A549 treated with CORT108297 at 1 μM for 4 hours (cell line): ENCODE measurements around the gene NACA. TPM values are rescaled to one million over a fixed set of nuclear protein-coding genes. Genes with fewer than 3 reads are reported as not detected.

Source experiments
- total RNA-seq: library from RNA; stranded (reverse); fragments of 200-300 nt; extraction: Qiagen RNA extraction; gene quantifications from 5 replicates; pipeline ENCODE4 v1.2.3, GENCODE V29; 2022

NACA gene
- total RNA-seq = 1,440 to 1,979 TPM (median 1,496 TPM) in 5 replicates

DNA sequence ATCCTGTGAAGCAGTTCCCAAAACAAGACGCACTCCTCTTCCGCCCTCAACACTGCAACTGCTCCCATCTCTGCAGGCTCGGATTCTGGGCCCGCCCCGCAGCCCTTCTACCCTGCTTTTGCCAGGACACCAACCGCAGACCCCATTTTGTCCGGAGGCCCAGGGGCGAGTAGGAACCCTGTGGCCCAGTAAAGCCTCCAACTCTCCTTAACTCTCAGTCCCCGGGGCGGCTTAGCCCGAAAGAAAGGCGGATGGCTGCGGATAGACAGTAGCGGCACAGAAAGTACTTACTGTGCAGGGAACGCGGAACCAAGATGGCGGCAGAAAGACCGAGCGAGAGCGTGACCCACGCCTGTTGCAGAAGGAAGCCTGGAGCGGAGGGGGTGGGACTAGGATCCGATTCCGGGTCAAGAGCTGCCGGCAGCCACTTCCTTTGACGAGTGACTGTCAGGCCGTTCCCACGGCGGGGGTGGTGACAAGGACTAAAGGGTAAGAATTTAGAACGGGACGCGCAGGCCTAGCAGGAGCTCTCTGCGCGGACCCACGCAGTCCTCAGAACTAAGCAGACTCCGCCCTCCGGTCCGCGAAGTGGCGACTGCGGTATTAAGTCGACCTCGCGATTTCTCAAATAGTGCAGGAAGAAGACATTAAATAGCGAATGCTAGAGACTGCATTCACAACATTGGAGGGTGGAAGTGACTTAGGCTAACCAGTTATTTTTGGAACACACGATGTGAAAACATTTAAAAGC, at the start of gene NACA:
TSS of gene NACA (minus strand) at position 328 of the 751 bp plus-strand sequence. CDS start 778 bp downstream, outside the sequence.

DNA sequence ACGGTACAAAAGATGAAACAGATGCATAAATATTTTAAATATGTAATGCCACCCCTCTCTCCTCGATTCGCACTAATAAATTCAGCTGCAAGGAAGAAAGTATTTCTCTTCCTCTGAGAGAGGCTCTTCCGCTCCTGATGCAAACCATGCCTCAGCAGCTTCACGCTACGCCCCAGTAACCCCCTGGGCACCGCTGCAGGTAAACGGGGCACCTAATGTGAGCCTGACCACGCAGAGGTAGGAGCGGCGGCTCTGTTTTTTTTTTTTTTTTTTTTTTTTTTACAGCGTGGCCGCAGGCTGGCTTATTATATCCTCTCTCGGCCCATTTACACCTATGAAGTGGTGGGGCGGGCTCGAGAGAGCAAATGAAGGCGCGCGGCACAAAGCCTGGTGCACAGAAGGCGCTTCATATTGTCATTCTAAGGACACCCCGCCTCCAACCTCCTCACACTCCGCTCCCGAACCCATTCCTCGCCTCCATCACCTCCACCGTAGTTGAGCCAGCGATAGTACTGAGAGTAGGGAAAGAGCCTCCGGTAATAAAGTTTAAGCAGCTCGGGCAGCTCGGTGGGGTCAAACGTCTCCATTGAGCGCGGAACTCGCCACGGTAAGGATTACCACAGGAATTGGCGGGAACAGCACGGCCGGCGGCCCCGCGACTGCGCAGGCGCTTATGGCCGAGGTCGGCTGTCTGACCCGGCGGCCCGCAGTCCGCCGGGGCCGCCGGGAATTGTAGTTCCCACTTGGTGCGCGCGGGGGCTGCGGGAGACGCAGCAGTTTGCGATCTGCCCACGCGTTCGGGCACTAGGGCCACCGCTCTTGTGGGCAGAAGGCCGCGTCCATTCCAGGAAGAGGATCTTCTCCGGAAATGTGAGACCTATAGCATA, 26.9 kb upstream of the NACA start, which contains the start of gene PRIM1:
TSS of gene PRIM1 (minus strand) at position 612 of the 887 bp plus-strand sequence. CDS start at position 587, 25 bp downstream.

DNA sequence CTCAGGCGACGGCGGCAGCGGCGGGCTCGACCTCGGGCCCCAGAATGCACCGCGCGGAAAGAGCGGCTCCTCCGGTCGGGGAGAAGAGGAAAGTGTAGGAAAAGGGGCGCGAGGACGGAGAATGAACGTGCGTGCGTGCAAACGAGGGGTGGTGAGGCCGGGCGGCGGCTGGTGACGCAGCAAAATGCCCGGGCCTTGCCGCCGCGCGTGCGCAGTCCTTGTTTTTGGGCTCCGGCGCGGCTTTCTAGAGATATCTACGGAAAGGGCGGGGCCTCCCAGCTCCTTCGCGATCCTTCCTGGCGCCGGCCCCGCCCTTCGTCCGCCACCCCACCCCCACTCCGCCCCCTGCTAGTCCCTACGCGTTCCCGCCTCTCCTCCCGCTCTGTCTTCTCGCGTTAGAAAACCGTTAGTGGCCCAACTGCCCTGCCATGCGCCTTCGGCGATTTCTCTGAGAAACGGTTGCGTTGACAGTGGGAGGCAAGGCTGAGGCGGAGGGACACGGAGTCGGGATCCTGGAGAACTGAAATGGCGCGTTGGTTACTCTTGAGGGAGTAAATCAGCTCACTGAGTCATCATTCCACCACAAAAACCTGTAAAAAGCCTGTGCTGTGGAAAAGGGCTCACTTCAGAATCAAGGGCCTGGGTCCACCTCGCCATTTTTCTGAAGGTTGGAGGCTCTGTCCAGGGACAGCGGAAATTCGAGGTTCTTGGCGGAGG, 36.8 kb downstream of the NACA start, which contains the start of gene PTGES3:
TSS of gene PTGES3 (minus strand) at position 156 of the 717 bp plus-strand sequence. CDS start 285 bp downstream, outside the sequence.

Other genes starting within 250 kb of the NACA start
- 0.06 to 0.22 TPM (median 0.12 TPM) in 5 replicates for gene GLS2, start 237.1 kb downstream of the NACA start, total RNA-seq
- gene RBMS2, start 203.5 kb downstream of the NACA start, total RNA-seq = 10.8 to 17.4 TPM (median 13.0 TPM) in 5 replicates
- gene BAZ2A, start 95.0 kb downstream of the NACA start, total RNA-seq = 31.4 to 46.8 TPM (median 43.6 TPM) in 5 replicates
- 807 to 915 TPM (median 885 TPM) in 5 replicates for gene ATP5F1B, start 79.3 kb downstream of the NACA start, total RNA-seq
- gene PTGES3, start 37.0 kb downstream of the NACA start, total RNA-seq = 385 to 489 TPM (median 401 TPM) in 5 replicates
- gene PRIM1, start 27.0 kb upstream of the NACA start, total RNA-seq = 24.1 to 34.0 TPM (median 25.7 TPM) in 5 replicates
- 0.64 to 1.5 TPM (median 1.3 TPM) in 5 replicates for gene HSD17B6, start 38.0 kb upstream of the NACA start, total RNA-seq
- gene SDR9C7, start 209.1 kb upstream of the NACA start, total RNA-seq = not detected in 5 replicates
- 0.05 to 0.18 TPM (median 0.10 TPM) in 5 replicates for gene RDH16, start 232.3 kb upstream of the NACA start, total RNA-seq